HEK293 (cell line): ENCODE results near the gene TRIM47.

Source experiments
- CTCF ChIP-seq: fragments of 450-650 bp; formaldehyde crosslinking; IDR thresholded peaks from 2 replicates; pipeline ENCODE4 v1.5.1; 2016; ENCODE audit warnings: missing biosample characterization, missing genetic modification characterization
- ZFHX2 ChIP-seq: fragments of 450-650 bp; formaldehyde crosslinking; conservative IDR thresholded peaks from 2 replicates; pipeline ENCODE4 v1.5.1; 2016; ENCODE audit warnings: missing biosample characterization, missing genetic modification characterization
- ZNF510 ChIP-seq: fragments of 450-650 bp; formaldehyde crosslinking; IDR thresholded peaks from 2 replicates; pipeline ENCODE4 v1.5.1; 2018; ENCODE audit warnings: mild to moderate bottlenecking, missing genetic modification characterization, missing biosample characterization; ENCODE audit not compliant: insufficient replicate concordance
- ZNF518A ChIP-seq: fragments of 450-650 bp; formaldehyde crosslinking; conservative IDR thresholded peaks from 2 replicates; pipeline ENCODE4 v1.5.1; 2016; ENCODE audit warnings: low read depth, missing biosample characterization, missing genetic modification characterization
- ZNF843 ChIP-seq: fragments of 450-650 bp; formaldehyde crosslinking; IDR thresholded peaks from 2 replicates; pipeline ENCODE4 v1.5.1; 2016; ENCODE audit warnings: missing biosample characterization, missing genetic modification characterization

- TF ChIP-seq ZNF843 (tag by site-specific recombination) (no peak), ZNF510 (tag by site-specific recombination) (no peak), ZFHX2 (tag by site-specific recombination) (no peak), ZNF518A (tag by site-specific recombination) (no peak), CTCF (no peak)
Measured at GRCh38 chr17:75896415-75897159, 18.2 kb upstream of the TRIM47 start, which contains the start of gene TRIM65.
